IMR-90 (cell line): ENCODE results near the gene PI4KA. TPM values are rescaled to one million over a fixed set of nuclear protein-coding genes. Genes with fewer than 3 reads are reported as not detected.

Experiments
- ATAC-seq: fragments of 200-7000 bp; cut with Tn5 transposase; 2 replicates; pipeline ENCODE4 v1.9.1; 2020; ENCODE audit warnings: low read depth, mild to moderate bottlenecking, moderate library complexity
- BruUV-seq: library from RNA; stranded (reverse); fragments of 400-500 nt; replicated peaks from 2 replicates; lab custom pipeline; 2021; lab: Mats Ljungman, UMichigan
- CTCF ChIA-PET: fragments of 300-600 bp; formaldehyde crosslinking; extraction: SDS; loops from one replicate; lab custom pipeline; 2021; ENCODE audit warnings: antibody characterized with exemption; lab: Yijun Ruan, JAX
- POLR2A ChIA-PET: fragments of 300-600 bp; sonication (Branson Sonifier 250); formaldehyde crosslinking; loops from one replicate; lab custom pipeline; 2022; ENCODE audit warnings: antibody characterized with exemption; ENCODE audit not compliant: unreplicated experiment; lab: Charles Lee
- DNase-seq: peaks from one replicate; pipeline ENCODE4 v3.0.0; 2013
- H2AFZ ChIP-seq: replicated peaks from 2 replicates; pipeline ENCODE3; 2013; ENCODE audit warnings: low read length, mild to moderate bottlenecking; ENCODE audit not compliant: poor library complexity
- H2AK5ac ChIP-seq: 2 replicates; pipeline ENCODE4 v1.6.1; 2013; ENCODE audit warnings: low read depth, low read length, inconsistent platforms
- H2AK9ac ChIP-seq: replicated peaks from 2 replicates; pipeline ENCODE3; 2013; ENCODE audit warnings: mild to moderate bottlenecking, low read depth, low read length, moderate library complexity; ENCODE audit not compliant: poor library complexity
- H2BK120ac ChIP-seq: 2 replicates; pipeline ENCODE4 v1.6.1; 2013; ENCODE audit warnings: low read depth, low read length, inconsistent platforms
- H2BK15ac ChIP-seq: 3 replicates; pipeline ENCODE4 v1.6.1; 2013; ENCODE audit warnings: low read depth, low read length, inconsistent platforms
- H2BK20ac ChIP-seq: 2 replicates; pipeline ENCODE4 v1.6.1; 2013; ENCODE audit warnings: low read depth, mild to moderate bottlenecking, inconsistent platforms, low read length, moderate library complexity
- H2BK5ac ChIP-seq: 2 replicates; pipeline ENCODE4 v1.6.1; 2013; ENCODE audit warnings: mild to moderate bottlenecking, low read depth, low read length, inconsistent platforms; ENCODE audit not compliant: poor library complexity, severe bottlenecking
- H3K14ac ChIP-seq: replicated peaks from 2 replicates; pipeline ENCODE4 v1.6.1; 2013; ENCODE audit warnings: low read depth, low read length, inconsistent platforms
- H3K18ac ChIP-seq: 2 replicates; pipeline ENCODE4 v1.6.1; 2013; ENCODE audit warnings: low read depth, low read length, control low read depth
- H3K23ac ChIP-seq: 2 replicates; pipeline ENCODE4 v1.6.1; 2013; ENCODE audit warnings: low read depth, low read length, inconsistent platforms
- H3K27ac ChIP-seq: 2 replicates; pipeline ENCODE4 v1.5.1; 2013; ENCODE audit warnings: mild to moderate bottlenecking, control low read depth, low read length; ENCODE audit not compliant: insufficient read depth
- H3K27me3 ChIP-seq: 2 replicates; pipeline ENCODE4 v1.6.1; 2013; ENCODE audit warnings: low read length; ENCODE audit not compliant: control insufficient read depth, insufficient read depth
- H3K36me3 ChIP-seq: 2 replicates; pipeline ENCODE4 v1.6.1; 2013; ENCODE audit warnings: low read length, mixed read lengths; ENCODE audit not compliant: control insufficient read depth, insufficient read depth
- H3K4ac ChIP-seq: 2 replicates; pipeline ENCODE4 v1.6.1; 2013; ENCODE audit warnings: low read depth, low read length, inconsistent platforms
- H3K4me1 ChIP-seq: 2 replicates; pipeline ENCODE4 v1.6.1; 2013; ENCODE audit warnings: low read length, mixed read lengths; ENCODE audit not compliant: control insufficient read depth, insufficient read depth
- H3K4me2 ChIP-seq: 2 replicates; pipeline ENCODE4 v1.6.1; 2013; ENCODE audit warnings: low read depth, mild to moderate bottlenecking, control low read depth, low read length, moderate library complexity
- H3K4me3 ChIP-seq: 2 replicates; pipeline ENCODE4 v1.5.1; 2013; ENCODE audit warnings: low read depth, mild to moderate bottlenecking, control low read depth, low read length, moderate library complexity; ENCODE audit not compliant: insufficient read depth
- H3K56ac ChIP-seq: 2 replicates; pipeline ENCODE4 v1.6.1; 2013; ENCODE audit warnings: low read length, inconsistent platforms; ENCODE audit not compliant: insufficient read depth; ENCODE audit errors: extremely low read depth
- H3K79me1 ChIP-seq, 2 experiments: 2 replicates each; pipeline ENCODE4 v1.6.1; 2013; ENCODE audit warnings: low read length in 2 of 2, inconsistent platforms in 1 of 2, low read depth in 1 of 2
- H3K9ac ChIP-seq: 2 replicates; pipeline ENCODE4 v1.6.1; 2013; ENCODE audit warnings: low read depth, low read length, control low read depth
- H3K9me1 ChIP-seq: 2 replicates; pipeline ENCODE4 v1.6.1; 2013; ENCODE audit warnings: low read length, inconsistent platforms; ENCODE audit not compliant: insufficient read depth
- H3K9me3 ChIP-seq: 2 replicates; pipeline ENCODE4 v1.6.1; 2013; ENCODE audit warnings: low read length; ENCODE audit not compliant: control insufficient read depth, insufficient read depth
- H4K20me1 ChIP-seq: 2 replicates; pipeline ENCODE4 v1.6.1; 2013; ENCODE audit warnings: low read length, inconsistent platforms; ENCODE audit not compliant: insufficient read depth
- H4K5ac ChIP-seq: 2 replicates; pipeline ENCODE4 v1.6.1; 2013; ENCODE audit warnings: mild to moderate bottlenecking, low read depth, low read length, control low read depth
- H4K8ac ChIP-seq, 2 experiments: 2 replicates each; pipeline ENCODE4 v1.6.1; 2013; ENCODE audit warnings: low read depth in 2 of 2, low read length in 2 of 2, control low read depth in 1 of 2, inconsistent platforms in 1 of 2
- H4K91ac ChIP-seq: 2 replicates; pipeline ENCODE4 v1.6.1; 2013; ENCODE audit warnings: low read depth, low read length, inconsistent platforms; ENCODE audit not compliant: insufficient read depth
- CTCF ChIP-seq: conservative IDR thresholded peaks from 2 replicates; pipeline ENCODE4 v1.5.1; 2012; ENCODE audit warnings: mild to moderate bottlenecking, low read depth, low read length, improper control_type of control experiment
- FOS ChIP-seq: fragments of 150-350 bp; IDR thresholded peaks from 2 replicates; pipeline ENCODE4 v1.6.1; 2016; ENCODE audit warnings: low read depth, low read length
- MAFK ChIP-seq: IDR thresholded peaks from 2 replicates; pipeline ENCODE4 v1.6.1; 2012; ENCODE audit warnings: low read depth, low read length, improper control_type of control experiment
- MAZ ChIP-seq: IDR thresholded peaks from 2 replicates; pipeline ENCODE4 v1.6.1; 2012; ENCODE audit warnings: low read depth, mild to moderate bottlenecking, low read length, improper control_type of control experiment, moderate library complexity, borderline replicate concordance
- MXI1 ChIP-seq: IDR thresholded peaks from 2 replicates; pipeline ENCODE4 v1.6.1; 2012; ENCODE audit warnings: low read depth, mild to moderate bottlenecking, low read length, moderate library complexity, borderline replicate concordance
- RAD21 ChIP-seq: IDR thresholded peaks from 2 replicates; pipeline ENCODE4 v1.6.1; 2012; ENCODE audit warnings: low read length, improper control_type of control experiment
- RFX5 ChIP-seq: IDR thresholded peaks from 2 replicates; pipeline ENCODE4 v1.8.0; 2012; ENCODE audit warnings: low read depth, mild to moderate bottlenecking, low read length, moderate library complexity
- SMC3 ChIP-seq: fragments of 150-350 bp; IDR thresholded peaks from 2 replicates; pipeline ENCODE4 v1.6.1; 2016; ENCODE audit warnings: low read depth, mild to moderate bottlenecking, antibody characterized with exemption, low read length, moderate library complexity
- USF2 ChIP-seq: fragments of 150-350 bp; IDR thresholded peaks from 2 replicates; pipeline ENCODE4 v1.6.1; 2017; ENCODE audit warnings: mild to moderate bottlenecking, antibody characterized with exemption, low read length, low read depth
- WGBS, 2 experiments: methylation state at CpG; one replicate each; pipeline versions ENCODE4 v1.1.5 to v1.1.7; 2013; ENCODE audit warnings: missing lambda C conversion rate in 2 of 2; ENCODE audit not compliant: insufficient read length in 1 of 2; ENCODE audit errors: extremely low coverage in 2 of 2; 5-methylcytosine and 5-hydroxymethylcytosine counted together
- dilution Hi-C: fragments of 300-500 bp; cut with HindIII; formaldehyde crosslinking; loops from one replicate; pipeline ENCODE4 v1.14.3; 2018; ENCODE audit warnings: low sequenced_read_pairs; ENCODE audit not compliant: unreplicated experiment
- in situ Hi-C: fragments of 300-500 bp; cut with MboI; formaldehyde crosslinking; loops from 3 replicates; pipeline ENCODE4 v1.14.3; 2019; ENCODE audit warnings: low sequenced_read_pairs, inconsistent platforms, mixed read lengths
- intact Hi-C: fragments of 100-400 bp; cut with micrococcal nuclease; formaldehyde crosslinking; loops from 2 replicates; pipeline ENCODE4 v1.10.0; 2022
- polyA plus RNA-seq, 3 experiments: library from polyadenylated mRNA; depleted of rRNA; stranded (reverse); fragments of >200 nt; gene quantifications; 2 replicates each; pipeline ENCODE4 v1.2.3, GENCODE V29; 2012; ENCODE audit warnings: low replicate concordance in 1 of 3
- total RNA-seq: library from RNA; depleted of rRNA; stranded (reverse); fragments of >200 nt; gene quantifications from 2 replicates; pipeline ENCODE4 v1.2.3, GENCODE V29; 2012

Gene PI4KA
- total and polyA plus RNA-seq, 2 of the 4 experiments (the other 2 are of a cell fraction): 16.8 to 35.5 TPM

GRCh38 chr22:20792966-20793728, 65.5 kb downstream of the PI4KA start:
- Histone ChIP-seq H3K4me2 (no peak overlapping the region), H2BK120ac (no peak overlapping the region), H4K5ac (no peak overlapping the region), H3K56ac (no peak overlapping the region), H2AK9ac (no peak overlapping the region), H3K14ac (no peak overlapping the region), H2AK5ac (no peak overlapping the region), H3K79me1 (peaks cover 0 to 3% of the 10 kb centered on the region in 2 experiments; a peak in 1 of 4 replicates), H4K91ac (no peak overlapping the region), H3K4me3 (no peak overlapping the region), H4K20me1 (no peaks in the 10 kb centered on the region), H3K27me3 (no peaks in the 10 kb centered on the region), H3K9me3 (no peaks in the 10 kb centered on the region), H3K4ac (no peak overlapping the region), H4K8ac (no peak overlapping the region), H2AFZ (no peak overlapping the region), H3K18ac (no peak overlapping the region), H2BK5ac (no peak overlapping the region), H2BK20ac (no peak overlapping the region), H2BK15ac (no peak overlapping the region), H3K4me1 (0 out of 2 replicates have a peak, but pooled peaks cover 2% of the 10 kb centered on the region), H3K27ac (no peak overlapping the region), H3K23ac (no peak overlapping the region), H3K9me1 (peaks cover 7% of the 10 kb centered on the region; the same call in 1 of the 2 replicates), H3K36me3 (peaks cover 50% of the 10 kb centered on the region), H3K9ac (no peak overlapping the region)
- ChIA-PET CTCF (interaction anchor here (2.1 kb wide), 1 partner anchor 9 kb away, joined by 9 read pairs; no protein-coding TSS in a partner anchor), POLR2A (no interaction called here)
- ATAC-seq (no peak), DNase-seq (no peak)
- no TSS peak for BruUV-seq
- dilution Hi-C loops (no loop called here), in situ Hi-C loops (no loop called here), intact Hi-C loops (no loop called here)
- no peak for TF ChIP-seq SMC3
- no peak; the same call in 1 of the 2 replicates for TF ChIP-seq RFX5
- TF ChIP-seq MAZ: no peak
- no peak for TF ChIP-seq MAFK
- TF ChIP-seq CTCF: no peak
- TF ChIP-seq FOS: no peak
- no peak for TF ChIP-seq USF2
- no peak for TF ChIP-seq MXI1
- TF ChIP-seq RAD21: no peak
- WGBS, 2 experiments: 100% methylated on average over 1 of the region's 3 CpGs; no CpG with 5 or more reads in 1 of the 2 experiments
